NT2/D1 (cell line): Measurements from ENCODE around the gene DIP2C.

Source experiments
- YY1 ChIP-seq: IDR thresholded peaks from 2 replicates; pipeline ENCODE4 v1.6.1; 2011; ENCODE audit not compliant: insufficient read length, insufficient read depth
- ZNF274 ChIP-seq: IDR thresholded peaks from 2 replicates; pipeline ENCODE4 v1.6.1; 2011; ENCODE audit warnings: mild to moderate bottlenecking, low read depth, low read length

GRCh38 chr10:320771-321170 is 368.7 kb downstream of the DIP2C start:
- no peak for TF ChIP-seq YY1
- TF ChIP-seq ZNF274: no peak
